ENCODE data around the gene MATN1.
A peak's percentile ranks its signal among the peaks of the same experiment; 100 is the strongest.

Gene MATN1

DNA sequence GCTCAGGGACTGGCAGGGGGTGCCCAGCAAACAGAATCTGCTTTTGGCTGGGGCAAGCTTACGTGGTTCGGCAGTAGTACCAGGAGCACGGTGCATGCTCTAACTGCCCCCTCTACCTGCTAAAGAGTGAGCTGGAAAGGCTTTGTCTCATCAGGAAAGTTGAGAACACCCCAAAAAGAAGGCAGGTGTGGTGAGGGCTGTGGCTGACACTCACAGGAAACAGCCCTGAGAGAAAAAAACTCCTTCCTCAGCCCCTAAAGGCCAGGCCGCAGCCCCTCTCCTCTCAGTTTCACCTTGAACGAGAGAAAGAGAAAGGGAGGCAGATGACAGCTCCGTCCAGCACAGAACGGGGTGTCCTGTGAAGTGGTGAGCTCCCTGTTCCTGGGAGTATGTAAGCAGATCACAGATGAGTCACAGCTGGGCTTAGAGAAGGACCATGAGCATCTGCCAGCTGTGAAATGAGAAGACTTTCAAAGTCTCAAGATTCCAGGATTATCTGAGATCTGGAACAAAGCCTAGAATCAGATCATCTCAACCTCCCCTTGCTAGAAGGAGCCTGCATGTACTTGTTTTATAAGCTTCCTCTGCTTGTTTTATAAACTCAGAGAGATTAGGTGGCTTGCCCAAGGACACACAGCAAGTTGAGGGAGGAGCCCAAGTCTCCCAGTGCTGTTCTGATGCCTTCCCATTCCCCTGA lies 20.8 kb upstream of the MATN1 start:
- no peak for DNase-seq (ENCODE audit: low spot score)

DNA sequence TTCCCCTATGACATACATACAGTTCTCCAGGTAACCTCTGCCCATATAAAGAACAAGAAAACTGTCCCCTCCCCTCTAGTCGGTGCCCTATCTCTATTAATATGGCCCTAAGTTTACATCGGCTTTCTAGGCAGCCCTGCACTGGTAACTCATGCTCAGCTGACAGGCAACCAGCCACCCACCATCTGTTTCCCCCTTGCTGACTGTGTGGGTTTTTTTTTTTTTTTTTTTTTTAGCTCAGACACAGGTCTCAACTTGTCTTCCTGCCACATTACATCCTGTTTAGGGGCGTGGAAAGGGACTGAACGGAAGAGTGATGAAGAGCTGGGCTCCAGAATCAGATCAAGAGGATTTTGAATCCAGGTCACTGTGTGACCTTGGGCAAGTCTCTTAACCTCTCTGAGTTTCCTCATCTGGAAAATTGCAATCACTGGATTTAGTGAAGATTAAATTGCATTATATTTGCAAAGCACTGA lies 20.2 kb upstream of the MATN1 start:
- DNase-seq (ENCODE audit: low spot score): peak; percentile 48

DNA sequence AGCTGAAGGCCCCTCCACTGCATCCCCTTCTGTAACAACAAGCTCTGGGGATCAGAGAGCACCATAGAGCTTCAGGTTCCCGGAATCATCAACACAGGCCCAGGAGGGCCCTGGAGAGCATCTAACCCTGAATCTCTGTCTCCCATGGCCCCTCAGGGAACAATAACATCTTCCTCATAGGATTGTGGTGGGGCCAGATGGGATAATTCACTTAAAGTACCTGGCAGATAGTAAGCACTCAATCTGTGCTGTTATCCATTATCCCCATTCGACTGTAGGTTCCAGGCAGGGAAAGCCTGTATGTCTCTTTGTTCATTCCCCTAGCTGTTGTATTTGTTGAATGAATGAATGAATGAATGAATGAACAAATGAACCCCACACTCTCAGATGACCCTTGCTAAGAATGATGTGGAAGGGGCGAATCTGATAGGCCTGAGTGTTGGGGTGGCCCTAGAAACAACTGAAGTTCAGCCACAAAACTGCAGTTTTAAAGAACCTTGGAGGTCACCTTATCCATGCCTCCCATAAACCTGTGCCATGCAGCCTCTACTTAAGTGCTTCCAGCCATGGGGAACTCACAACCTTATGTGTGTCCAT lies 19.7 kb upstream of the MATN1 start:
- no peak for DNase-seq (ENCODE audit: low spot score)

DNA sequence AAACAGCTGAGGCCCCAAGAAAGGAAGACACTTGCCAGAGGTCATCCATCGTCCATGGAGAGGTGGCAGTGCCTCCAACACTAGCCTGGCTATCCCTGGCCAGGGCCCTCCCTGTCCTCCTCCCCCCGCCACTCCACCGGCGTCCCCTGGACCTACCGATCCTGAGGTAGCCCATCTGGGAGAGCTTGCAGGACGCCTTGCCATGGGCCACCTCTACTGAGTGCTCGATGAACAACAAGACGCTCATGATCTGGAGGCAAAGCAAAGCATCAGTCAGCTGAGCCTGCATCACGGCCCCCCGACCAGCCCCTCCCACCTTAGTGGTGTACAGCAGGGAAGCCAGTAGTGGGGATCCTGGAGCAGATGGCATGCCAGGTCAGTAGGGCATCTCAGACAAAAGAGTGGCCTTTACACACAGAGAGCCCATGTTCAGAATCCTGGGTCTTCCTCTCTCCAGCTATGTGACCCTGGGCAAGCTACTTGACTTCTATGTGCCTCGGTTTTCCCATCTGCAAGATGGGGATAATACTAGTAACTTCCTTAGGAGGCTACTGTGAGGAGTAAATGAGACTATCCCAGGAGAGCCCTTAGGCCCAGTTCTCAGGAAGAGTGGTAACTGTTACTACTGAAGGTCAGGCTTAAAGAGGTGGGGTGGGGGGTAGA lies 19.0 kb upstream of the MATN1 start:
- DNase-seq (ENCODE audit: low spot score): no peak

DNA sequence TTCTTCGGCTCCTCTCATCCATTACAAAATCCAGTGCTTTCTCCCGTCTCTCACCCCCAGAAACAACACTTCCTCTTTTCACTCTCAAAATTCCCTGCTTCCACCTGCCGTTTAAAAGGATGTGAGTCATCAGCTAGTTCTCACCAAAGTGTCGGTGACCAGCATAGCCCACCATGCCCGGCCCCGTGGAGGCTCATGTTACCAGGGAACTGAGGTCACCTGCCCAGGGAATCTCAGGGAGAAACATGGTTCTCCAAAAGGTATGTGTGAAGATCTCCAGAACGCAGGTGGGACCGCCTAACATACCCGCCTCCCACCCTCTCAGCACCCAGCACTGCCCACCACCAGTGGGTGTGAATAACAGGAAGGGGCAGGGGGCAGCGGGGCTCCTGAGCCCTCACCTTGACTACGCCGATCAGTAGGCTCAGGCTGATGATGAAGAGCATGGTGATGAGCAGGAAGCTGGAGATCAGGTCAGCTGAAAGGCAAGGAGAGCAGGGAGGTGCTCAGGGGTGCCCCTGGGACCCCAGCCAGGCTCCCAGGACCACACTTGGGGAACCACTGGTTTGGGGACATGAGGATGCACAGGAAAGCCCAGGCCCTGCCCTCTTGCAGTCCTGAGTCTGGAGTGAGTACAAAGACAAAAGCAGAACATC lies 18.0 kb upstream of the MATN1 start:
- DNase-seq (ENCODE audit: low spot score): no peak

DNA sequence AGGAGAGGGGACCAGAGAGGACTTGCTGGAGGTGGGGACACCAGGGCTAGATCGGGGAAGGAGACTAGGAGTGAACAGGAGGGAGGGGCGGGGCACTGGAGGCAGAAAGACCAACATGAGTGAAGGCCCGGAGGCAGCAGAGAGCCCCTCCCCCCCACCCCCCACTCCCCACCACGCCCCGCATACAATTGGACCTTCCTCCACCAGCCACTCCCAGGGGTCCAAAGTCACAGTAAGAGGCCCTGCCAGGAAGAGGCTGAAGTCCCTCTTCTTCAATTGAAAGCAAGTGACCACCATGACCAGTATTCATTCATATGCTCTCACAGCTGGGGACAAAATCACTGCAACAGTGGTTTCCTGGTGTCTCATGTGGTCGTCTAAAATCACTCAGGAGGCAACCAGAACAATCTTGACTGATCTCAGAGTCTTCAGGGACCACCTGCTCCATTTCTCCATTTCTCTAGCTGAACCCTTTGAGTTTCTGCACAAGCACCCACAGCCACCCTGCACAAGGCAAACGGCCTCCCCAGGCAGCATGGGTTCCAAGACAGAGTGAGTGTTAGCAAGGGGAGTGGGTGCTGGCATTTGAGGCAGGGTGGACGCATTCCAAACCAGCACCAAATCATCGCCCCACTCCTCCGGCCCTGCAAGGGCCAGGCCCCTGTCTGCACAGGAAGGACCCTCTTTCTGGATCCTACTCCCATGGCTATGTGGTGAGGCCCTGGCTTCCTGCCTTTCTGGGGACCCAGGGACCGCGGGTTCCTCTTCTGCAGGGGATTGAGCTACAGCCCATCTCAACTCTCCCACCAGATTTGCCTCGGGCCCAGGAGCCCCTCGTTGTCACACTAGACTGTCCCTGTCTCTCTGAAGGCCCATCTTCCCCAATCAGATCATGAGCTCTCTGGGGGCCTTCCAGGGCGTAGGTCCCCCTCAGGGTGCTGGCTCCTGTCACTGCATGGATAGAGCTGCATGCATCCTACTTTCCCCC lies 17.2 kb upstream of the MATN1 start:
- DNase-seq (ENCODE audit: low spot score): no peak

DNA sequence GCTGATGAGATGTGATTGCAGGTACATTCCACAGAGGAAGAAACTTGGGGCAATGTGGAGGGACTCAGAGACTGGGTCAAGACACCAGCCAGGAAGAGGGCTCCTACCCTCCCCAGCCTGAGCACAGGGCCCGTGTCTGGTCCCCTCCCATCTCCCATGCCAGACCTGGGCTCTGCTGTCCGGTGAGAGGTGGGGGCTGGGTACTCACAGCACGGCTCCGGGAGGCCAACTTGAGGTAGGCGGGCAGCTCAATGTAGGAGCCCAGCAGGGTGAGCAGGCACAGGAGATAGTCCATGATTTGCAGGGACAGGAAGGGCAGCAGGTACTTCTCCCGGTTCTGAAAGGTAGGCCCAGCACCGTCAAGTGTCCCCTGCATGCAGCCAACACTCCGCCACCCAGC lies 16.2 kb upstream of the MATN1 start:
- DNase-seq (ENCODE audit: low spot score): no peak

DNA sequence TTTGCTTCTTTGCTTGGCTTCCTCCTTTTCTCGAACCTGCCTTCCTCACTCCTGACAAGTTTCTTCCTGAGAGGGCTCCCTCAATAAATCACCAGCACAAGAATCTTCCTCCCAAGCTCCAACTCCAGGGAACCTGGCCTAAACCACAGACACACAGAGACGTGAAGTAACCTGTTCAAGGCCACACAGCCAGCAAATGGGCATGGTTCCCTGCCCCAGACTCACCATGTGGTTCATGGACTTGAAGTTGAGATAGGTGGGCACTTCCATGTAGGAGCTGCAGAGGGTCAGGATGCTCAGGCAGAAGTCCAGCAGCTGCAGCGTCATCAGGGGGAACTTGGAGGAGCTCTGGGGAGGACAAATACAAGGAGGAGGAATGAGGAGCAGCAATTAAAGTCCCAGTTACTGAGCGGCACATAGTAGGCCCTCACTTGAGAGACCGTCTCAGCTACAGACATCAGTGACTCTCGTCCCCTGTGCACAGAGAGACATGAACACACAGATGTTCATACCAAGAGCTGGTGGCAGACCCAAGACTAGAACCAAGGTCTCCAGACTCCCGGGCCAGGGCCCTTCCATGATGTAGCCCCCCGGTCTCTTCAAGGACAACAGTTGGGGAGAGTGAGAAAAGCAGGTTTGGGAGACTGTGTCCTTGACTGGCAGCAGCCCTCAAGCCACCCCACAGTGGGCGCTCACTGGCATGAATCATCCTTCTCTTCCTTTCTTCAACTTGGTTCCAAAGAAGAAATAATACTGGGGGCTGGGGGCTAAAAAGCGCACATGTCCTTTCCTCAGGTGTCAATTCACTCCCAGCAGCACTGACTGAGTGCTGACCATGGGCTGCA lies 15.6 kb upstream of the MATN1 start:
- no peak for DNase-seq (ENCODE audit: low spot score)

DNA sequence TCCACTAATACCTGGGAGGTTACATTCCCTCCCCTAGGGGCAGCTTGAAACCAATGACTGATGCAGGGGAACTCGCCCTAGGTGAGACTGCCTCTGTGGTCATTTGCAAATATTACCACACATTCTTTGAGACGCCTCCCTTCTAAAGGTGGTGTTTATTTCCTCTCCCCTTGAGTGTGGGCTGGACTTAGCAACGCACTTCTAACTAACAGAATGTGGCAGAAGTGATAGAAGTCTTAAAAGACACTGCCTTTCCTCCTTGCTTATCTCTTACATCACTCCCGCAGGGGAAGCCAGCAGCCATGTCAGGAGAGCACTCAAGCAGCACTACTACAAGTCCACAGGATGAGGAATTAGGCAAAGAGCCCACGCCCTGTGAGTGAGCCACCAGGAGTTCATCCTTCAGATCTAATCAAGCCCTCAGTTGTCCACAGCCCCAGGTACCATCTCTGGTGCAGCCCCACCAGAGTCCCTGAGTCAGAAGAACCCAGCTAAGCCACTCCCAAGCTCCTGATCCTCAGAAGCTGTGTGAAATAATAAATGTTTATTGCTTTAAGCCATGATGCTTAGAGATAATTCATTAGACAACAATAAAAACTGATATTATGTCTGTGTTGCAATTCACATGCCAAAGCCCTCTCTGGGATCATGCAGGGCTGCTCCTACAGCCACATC lies 14.8 kb upstream of the MATN1 start:
- DNase-seq (ENCODE audit: low spot score): no peak

DNA sequence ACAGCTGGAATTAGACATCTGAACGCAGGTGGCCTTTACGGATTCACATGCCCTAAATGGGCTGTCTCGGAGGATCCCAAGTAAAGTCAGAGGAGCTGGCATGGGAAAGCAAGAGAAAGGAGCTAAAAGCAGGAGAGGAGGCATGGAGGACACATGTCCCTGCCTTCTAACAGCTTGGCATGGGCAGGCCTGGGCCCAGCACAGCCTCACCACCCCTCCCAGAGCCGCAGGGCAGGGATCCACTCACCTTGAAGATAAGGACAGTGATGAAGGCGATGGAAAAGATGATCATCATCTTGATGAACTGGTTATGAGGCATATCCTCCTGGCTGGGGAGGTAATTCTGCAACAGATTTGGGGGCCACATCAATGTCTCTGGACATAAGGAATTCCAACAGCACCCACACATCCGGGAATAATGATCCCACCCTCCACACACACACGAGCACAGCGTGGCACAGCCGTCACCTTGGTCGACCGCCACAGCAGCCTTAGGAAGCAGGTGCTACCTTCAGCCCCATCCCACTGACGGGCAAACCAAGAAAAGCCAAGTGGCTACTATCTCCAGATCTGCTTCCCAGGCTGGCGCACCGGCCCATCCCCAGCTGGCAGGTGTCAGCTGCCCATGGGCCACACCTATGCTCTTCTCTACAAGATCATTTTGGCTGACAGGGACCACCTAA lies 14.1 kb upstream of the MATN1 start:
- DNase-seq (ENCODE audit: low spot score): no peak

DNA sequence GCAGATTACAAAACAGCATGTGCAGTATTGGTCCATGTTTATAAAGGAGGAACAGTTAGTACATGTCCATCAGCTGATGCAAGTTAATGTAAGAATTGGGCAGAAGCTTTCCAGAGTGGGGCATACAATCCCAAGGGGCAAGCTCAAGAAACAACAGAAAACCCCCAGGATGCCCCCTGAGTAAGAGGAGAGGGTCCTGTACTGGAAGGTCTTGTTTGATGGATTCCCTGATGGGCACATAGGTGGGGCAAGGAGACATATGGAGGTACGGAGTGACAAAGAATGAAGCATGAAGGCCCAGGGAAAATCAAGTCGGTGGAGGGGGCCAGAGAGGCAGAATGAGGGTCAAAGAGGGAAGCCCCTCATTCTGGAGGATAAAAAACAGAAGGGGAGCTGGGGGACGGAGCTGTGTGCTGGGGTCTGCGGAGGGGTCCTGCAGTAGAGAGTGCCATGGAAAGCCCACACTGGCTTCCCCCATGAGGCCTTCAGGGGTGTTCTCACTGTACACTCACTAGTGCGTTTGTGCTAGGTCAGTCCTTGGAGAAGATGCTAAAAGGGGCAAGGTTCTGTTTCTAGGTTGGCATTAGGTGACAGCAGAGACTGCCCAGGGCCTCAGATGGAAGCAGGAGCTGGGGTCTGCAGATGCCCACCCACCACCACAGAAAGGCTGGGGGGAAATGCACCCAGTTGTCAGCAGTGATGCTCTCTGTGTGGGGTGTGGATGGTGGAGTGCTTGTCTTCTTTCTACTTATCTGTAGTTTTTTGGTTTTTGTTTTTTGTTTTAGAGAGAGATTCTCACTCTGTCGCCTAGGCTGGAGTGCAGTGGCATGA lies 12.5 kb upstream of the MATN1 start:
- DNase-seq (ENCODE audit: low spot score): no peak

DNA sequence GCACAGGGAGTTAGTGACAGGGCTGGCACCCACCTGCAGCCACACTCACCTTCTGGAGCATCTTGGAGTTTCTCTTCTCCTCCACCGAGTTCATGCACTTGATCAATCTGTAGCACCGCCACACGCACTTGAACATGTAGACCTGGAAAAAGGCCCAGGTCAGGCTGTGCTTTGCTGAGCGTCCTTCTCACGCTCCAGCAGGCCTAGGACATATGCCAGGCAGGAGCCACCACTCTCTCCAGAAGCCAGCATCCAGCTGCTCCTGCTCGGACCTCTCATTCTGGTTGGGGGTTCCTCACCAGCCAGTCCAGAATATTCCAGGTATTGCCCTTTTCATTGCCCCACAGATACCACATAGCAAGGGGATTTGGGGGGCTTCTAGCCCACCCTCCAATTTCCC lies 11.7 kb upstream of the MATN1 start:
- DNase-seq (ENCODE audit: low spot score): no peak

DNA sequence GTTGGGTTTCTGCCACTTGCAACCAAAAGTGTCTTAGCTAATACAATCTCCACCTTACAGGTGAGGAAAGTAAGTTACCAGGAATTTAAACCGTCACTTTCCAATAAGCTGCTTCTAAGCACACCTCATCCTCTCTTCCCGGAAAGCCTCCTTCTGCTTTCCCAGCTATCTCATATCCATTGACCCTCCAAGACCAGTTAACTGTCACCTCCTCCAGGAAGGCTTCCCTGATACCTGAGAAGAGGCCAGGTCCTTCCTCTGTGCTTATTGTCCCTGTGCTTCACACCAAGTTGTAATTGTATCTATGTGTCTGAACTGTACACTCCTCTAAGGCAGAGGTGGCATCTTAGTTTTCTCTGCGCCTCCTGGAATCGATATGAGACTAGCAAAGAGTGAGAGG lies 11.2 kb upstream of the MATN1 start:
- DNase-seq (ENCODE audit: low spot score): no peak

DNA sequence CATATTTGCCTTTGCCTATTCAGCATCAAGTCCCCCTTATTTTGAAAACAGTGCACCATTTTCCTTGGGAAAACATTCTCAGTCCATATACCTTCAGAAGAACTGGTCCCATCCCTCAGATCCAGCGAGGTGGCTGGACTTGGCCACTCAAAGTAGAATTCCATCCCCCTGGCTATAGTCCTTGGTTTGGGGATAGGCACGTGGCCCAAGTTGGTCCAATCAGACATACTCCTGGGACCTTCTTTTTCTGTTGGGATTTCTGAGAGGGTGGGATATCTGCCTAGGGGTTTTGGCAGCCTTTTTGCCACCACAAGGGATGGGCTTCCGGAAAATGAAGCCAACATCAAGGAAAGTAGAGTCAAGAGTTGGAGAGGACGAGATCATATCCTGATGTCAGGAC lies 10.7 kb upstream of the MATN1 start:
- DNase-seq (ENCODE audit: low spot score): no peak

DNA sequence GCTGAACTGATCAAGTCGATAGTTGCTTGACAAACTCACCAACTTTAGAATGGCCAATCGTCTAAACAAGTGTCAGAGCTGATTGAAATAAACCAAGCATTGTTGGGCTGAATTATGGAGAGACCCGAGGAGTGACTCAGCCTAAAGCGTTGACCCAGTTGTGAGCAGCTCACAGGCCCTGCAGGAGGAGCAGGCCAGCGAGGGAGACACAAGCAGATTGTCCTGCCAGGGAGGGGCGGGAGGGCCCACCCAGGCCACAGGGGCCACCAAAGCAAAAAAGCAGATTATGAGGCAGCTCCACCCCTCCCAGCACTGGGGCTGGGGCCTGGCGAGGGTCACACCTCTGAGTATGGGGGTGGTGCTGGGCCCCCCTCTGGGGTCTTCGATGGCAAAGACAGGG lies 10.1 kb upstream of the MATN1 start:
- DNase-seq (ENCODE audit: low spot score): no peak

DNA sequence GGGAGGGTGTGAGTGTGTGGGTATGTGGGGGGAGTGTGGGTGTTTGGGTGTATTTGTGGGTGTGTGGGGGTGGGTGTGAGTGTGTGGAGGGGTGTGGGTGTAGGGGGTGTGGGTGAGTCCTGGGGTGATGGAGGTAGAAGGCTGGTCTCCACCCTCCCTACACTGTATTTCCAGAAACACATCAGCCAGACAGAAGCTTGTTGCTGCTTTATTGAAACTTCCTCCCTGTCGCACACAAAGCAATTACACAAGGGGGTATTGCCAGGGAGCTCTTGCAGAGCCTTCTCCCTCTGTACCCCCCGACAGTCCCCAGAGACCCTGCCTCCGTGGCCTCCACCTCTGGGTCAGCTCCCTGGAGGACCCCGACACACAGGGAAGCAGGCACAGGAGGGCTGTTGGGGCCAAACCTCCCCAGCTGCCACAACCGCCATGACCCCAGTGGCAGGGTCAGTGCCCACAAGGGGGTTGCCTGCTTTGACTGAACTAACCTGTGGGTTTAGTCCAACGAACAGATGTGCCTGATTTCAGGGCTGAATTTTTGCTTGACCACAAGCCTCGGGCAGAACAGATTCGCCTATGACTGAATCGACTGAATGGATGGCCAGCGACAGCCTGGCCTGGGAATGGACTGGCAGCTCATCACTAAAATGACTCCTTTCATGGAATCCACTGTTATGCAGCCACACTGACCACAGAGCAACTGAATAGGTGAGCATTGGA lies 9.1 kb upstream of the MATN1 start:
- no peak for DNase-seq (ENCODE audit: low spot score)

DNA sequence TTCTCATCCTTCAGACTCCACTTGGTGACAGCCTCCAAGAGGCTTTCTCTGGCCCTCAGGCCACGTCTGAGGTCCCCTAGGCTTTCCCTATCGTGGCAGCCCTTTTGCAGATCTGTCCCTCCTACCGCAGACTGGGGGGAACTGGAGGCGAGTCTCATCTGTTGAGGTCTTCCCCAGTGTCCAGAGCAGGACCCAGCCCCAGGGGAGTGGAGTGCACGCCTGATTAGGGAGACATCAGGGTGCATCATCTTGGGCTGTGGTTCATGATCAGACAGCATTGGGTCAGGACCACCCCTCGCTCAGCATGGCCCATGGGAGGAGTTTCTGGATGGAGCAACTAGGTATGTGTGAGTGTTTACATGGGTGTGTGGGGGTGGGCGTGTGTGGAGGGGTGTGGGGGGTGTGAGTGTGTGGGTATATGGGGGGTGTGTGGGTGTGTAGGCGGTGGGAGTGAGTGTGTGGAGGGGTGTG lies 8.5 kb upstream of the MATN1 start:
- no peak for DNase-seq (ENCODE audit: low spot score)

Data from Ammon's horn (tissue), 1 donor.